HG03135 (cell line): ENCODE results near the gene STIP1.

Experiments
- ATAC-seq: cut with Tn5 transposase; IDR thresholded peaks from one replicate; pipeline ENCODE4 v1.9.1; 2021; ENCODE audit warnings: mild to moderate bottlenecking, moderate library complexity; ENCODE audit not compliant: unreplicated experiment

The STIP1 gene

GRCh38 chr11:64235437-64236161 lies 49.6 kb downstream of the STIP1 start:
- ATAC-seq: no peak

GRCh38 chr11:64237484-64237951 lies 51.5 kb downstream of the STIP1 start:
- ATAC-seq: no peak

- ATAC-seq: no peak
These were observed 52.1 kb downstream of the STIP1 start for GRCh38 chr11:64238076-64238475.

- no peak for ATAC-seq
These were observed 53.0 kb downstream of the STIP1 start for GRCh38 chr11:64238999-64239398.

GRCh38 chr11:64239662-64240434 lies 53.9 kb downstream of the STIP1 start:
- peak; percentile 11 for ATAC-seq

- peak; percentile 45 for ATAC-seq
These were observed 54.7 kb downstream of the STIP1 start, which contains the start of gene FKBP2 for GRCh38 chr11:64240435-64241240. Gene FKBP2 (plus strand): TSS chr11:64241095. CDS start chr11:64242388, 1,293 bp downstream.

- peak; percentile 66 for ATAC-seq
These were observed 55.2 kb downstream of the STIP1 start for GRCh38 chr11:64241241-64241490.

- ATAC-seq: peak; percentile 10
These were observed 55.8 kb downstream of the STIP1 start for GRCh38 chr11:64241491-64242374.

GRCh38 chr11:64243236-64243854 lies 57.4 kb downstream of the STIP1 start:
- ATAC-seq: no peak

GRCh38 chr11:64244107-64244506 lies 58.1 kb downstream of the STIP1 start:
- no peak for ATAC-seq

- ATAC-seq: no peak
These were observed 59.0 kb downstream of the STIP1 start for GRCh38 chr11:64244966-64245365.

GRCh38 chr11:64245401-64245796 lies 59.4 kb downstream of the STIP1 start:
- ATAC-seq: no peak

- ATAC-seq: no peak
These were observed 60.0 kb downstream of the STIP1 start for GRCh38 chr11:64245797-64246620.

GRCh38 chr11:64246621-64246870 lies 60.6 kb downstream of the STIP1 start:
- ATAC-seq: peak; percentile 11

- ATAC-seq: peak; percentile 33
These were observed 61.1 kb downstream of the STIP1 start, which contains the start of gene PPP1R14B for GRCh38 chr11:64246871-64247728. Gene PPP1R14B (minus strand): TSS chr11:64246943. CDS start chr11:64246673, 270 bp downstream.

GRCh38 chr11:64247729-64248531 lies 62.0 kb downstream of the STIP1 start:
- no peak for ATAC-seq

- ATAC-seq: no peak
These were observed 62.6 kb downstream of the STIP1 start for GRCh38 chr11:64248578-64248977.

- ATAC-seq: no peak
These were observed 63.1 kb downstream of the STIP1 start for GRCh38 chr11:64249038-64249437.
